Measurements from ENCODE around the gene TNS4. TPM values are rescaled to one million over a fixed set of nuclear protein-coding genes. Genes with fewer than 3 reads are reported as not detected.
A peak's percentile ranks its signal among the peaks of the same experiment; 100 is the strongest.

Gene TNS4
- total RNA-seq, 1 donor from 2014 or later, result not detected

DNA sequence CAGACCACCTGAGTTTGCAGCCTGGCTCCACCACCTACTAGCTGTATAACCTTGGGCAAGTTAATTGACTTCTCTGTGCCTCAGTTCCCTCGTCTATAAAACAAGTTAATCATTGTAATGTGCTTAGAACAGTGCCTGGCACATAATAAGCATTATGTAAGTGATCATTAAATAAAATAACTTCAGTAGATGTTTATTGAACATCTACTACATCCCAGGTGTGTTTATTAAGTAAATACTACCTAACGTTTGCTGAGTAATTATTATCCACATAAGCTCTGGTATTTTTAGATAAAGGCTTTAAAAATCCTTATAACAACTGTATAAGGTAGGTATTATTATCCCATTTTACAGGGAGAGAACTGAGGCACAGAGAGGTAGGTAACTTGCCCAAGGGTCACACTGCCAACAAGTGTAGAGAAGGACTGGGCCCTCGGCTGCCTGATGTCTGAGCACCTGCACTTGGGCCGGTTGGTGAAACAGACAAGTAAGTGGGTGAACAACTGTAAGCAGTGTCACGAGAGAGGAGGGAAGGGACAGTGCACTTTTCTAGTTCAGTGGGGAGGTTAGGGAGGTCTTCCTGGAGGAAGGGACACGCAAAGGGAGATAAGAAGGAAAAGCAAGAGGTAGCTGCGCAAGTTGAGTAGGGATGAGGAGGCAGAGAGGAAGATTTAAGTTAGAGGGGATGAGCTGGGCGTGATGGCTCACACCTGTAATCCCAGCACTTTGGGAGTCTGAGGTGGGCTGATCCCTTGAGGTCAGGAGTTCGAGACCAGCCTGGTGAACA lies 4.6 kb downstream of the TNS4 start:
- no peak overlapping the region for H3K4me2 ChIP-seq
- Mint-ChIP-seq H3K4me3 (no peak overlapping the region), H3K36me3 (no peaks in the 10 kb centered on the region), H3K27ac (peak overlapping the region; percentile 46), H3K27me3 (ENCODE audit: insufficient read depth, low read depth) (peaks cover 3% of the 10 kb centered on the region), H3K4me1 (peaks cover 10% of the 10 kb centered on the region), H3K9me3 (no peaks in the 10 kb centered on the region)
- no peak overlapping the region for H3K27ac ChIP-seq
- no peak for DNase-seq (ENCODE audit: low spot score)
- no peak overlapping the region for H3K9ac ChIP-seq
- H3K36me3 ChIP-seq, result no peaks in the 10 kb centered on the region
- H4K20me1 ChIP-seq (ENCODE audit: low read depth), result no peaks in the 10 kb centered on the region
- TF ChIP-seq EZH2 (IDR thresholded peaks at IDR 0.05) (no peak), EZH2phosphoT487 (IDR thresholded peaks at IDR 0.05) (no peak)
- TF ChIP-seq, protein P1, sequence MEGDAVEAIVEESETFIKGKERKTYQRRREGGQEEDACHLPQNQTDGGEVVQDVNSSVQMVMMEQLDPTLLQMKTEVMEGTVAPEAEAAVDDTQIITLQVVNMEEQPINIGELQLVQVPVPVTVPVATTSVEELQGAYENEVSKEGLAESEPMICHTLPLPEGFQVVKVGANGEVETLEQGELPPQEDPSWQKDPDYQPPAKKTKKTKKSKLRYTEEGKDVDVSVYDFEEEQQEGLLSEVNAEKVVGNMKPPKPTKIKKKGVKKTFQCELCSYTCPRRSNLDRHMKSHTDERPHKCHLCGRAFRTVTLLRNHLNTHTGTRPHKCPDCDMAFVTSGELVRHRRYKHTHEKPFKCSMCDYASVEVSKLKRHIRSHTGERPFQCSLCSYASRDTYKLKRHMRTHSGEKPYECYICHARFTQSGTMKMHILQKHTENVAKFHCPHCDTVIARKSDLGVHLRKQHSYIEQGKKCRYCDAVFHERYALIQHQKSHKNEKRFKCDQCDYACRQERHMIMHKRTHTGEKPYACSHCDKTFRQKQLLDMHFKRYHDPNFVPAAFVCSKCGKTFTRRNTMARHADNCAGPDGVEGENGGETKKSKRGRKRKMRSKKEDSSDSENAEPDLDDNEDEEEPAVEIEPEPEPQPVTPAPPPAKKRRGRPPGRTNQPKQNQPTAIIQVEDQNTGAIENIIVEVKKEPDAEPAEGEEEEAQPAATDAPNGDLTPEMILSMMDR (IDR thresholded peaks at IDR 0.05), result no peak
- no peak overlapping the region for H2AFZ ChIP-seq (replicated peaks)
- H3K4me1 ChIP-seq, result peaks cover 2% of the 10 kb centered on the region
- H3K4me3 ChIP-seq, result no peak overlapping the region
- no peaks in the 10 kb centered on the region for H3K79me2 ChIP-seq (ENCODE audit: low read depth)
- H3F3A ChIP-seq (ENCODE audit: low read depth), result no peaks in the 10 kb centered on the region
- H3K9me3 ChIP-seq (ENCODE audit: low read depth), result no peaks in the 10 kb centered on the region
- H3K27me3 ChIP-seq, result peaks cover 7% of the 10 kb centered on the region

DNA sequence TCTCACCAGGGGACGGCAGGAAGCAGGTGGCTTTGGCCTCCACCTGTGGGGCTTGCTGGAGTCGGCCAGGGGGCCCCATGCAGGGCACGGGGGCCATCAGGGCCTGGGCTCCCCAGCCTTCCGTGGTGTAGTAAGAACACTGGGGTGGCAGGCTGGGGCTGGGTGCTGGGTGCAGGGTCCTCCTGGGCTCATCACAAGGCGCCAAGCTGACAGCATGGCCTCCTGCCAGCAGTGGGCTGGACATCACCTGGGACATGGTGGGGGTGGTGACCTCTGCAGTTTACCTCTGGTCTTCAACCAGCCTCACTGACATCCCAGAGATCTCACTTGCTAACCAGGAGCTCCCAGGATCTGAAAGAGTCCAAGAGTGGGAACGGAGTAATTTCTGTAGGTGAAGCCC lies 5.3 kb downstream of the TNS4 start:
- Histone ChIP-seq H3K4me1 (peaks cover 2% of the 10 kb centered on the region), H4K20me1 (ENCODE audit: low read depth) (no peaks in the 10 kb centered on the region), H3K4me3 (no peak overlapping the region), H3K27me3 (peaks cover 7% of the 10 kb centered on the region), H3K36me3 (no peaks in the 10 kb centered on the region), H3K9ac (no peak overlapping the region), H3K9me3 (ENCODE audit: low read depth) (no peaks in the 10 kb centered on the region), H2AFZ (replicated peaks) (no peak overlapping the region), H3F3A (ENCODE audit: low read depth) (no peaks in the 10 kb centered on the region), H3K4me2 (no peak overlapping the region), H3K27ac (no peak overlapping the region), H3K79me2 (ENCODE audit: low read depth) (no peaks in the 10 kb centered on the region)
- H3K4me1 Mint-ChIP-seq, result peaks cover 11% of the 10 kb centered on the region
- TF ChIP-seq EZH2 (IDR thresholded peaks at IDR 0.05) (no peak), EZH2phosphoT487 (IDR thresholded peaks at IDR 0.05) (no peak)
- TF ChIP-seq, protein P1 (IDR thresholded peaks at IDR 0.05), result no peak
- no peaks in the 10 kb centered on the region for H3K9me3 Mint-ChIP-seq
- DNase-seq (ENCODE audit: low spot score), result no peak
- H3K4me3 Mint-ChIP-seq, result no peak overlapping the region
- no peaks in the 10 kb centered on the region for H3K36me3 Mint-ChIP-seq
- peaks cover 3% of the 10 kb centered on the region for H3K27me3 Mint-ChIP-seq (ENCODE audit: insufficient read depth, low read depth)
- H3K27ac Mint-ChIP-seq, result no peak overlapping the region

DNA sequence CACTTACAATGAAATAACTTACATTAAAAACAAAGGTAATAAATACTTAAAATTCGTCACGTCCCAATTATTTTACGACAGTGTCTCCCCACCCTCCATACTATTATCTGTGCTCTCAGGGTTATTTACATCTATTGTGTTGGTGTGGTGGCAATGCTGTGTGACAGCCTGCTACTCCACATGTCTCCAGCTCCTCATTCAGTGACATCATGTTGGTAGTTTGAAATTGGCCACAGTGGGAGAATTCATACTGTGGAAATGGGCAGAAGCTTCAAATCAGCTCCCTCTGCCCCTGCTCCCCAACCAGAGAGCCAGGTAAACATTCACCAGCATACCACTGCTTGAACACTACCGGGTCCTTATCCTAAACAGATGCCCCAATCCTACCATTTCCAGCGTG lies 6.3 kb downstream of the TNS4 start:
- H3K4me3 Mint-ChIP-seq, result no peak overlapping the region
- H4K20me1 ChIP-seq (ENCODE audit: low read depth), result no peaks in the 10 kb centered on the region
- no peak overlapping the region for H3K27ac Mint-ChIP-seq
- no peak overlapping the region for H3K9ac ChIP-seq
- H3K4me1 Mint-ChIP-seq, result peaks cover 17% of the 10 kb centered on the region
- H3K4me3 ChIP-seq, result no peak overlapping the region
- no peak for DNase-seq (ENCODE audit: low spot score)
- no peaks in the 10 kb centered on the region for H3F3A ChIP-seq (ENCODE audit: low read depth)
- no peak overlapping the region for H3K4me2 ChIP-seq
- peaks cover 11% of the 10 kb centered on the region for H3K4me1 ChIP-seq
- no peak overlapping the region for H2AFZ ChIP-seq (replicated peaks)
- H3K9me3 Mint-ChIP-seq, result no peaks in the 10 kb centered on the region
- H3K27ac ChIP-seq, result no peak overlapping the region
- no peaks in the 10 kb centered on the region for H3K36me3 Mint-ChIP-seq
- H3K36me3 ChIP-seq, result no peaks in the 10 kb centered on the region
- no peaks in the 10 kb centered on the region for H3K79me2 ChIP-seq (ENCODE audit: low read depth)
- no peaks in the 10 kb centered on the region for H3K9me3 ChIP-seq (ENCODE audit: low read depth)
- TF ChIP-seq, protein P1 (IDR thresholded peaks at IDR 0.05), result no peak
- TF ChIP-seq EZH2phosphoT487 (IDR thresholded peaks at IDR 0.05), result no peak
- no peak for TF ChIP-seq EZH2 (IDR thresholded peaks at IDR 0.05)
- peaks cover 6% of the 10 kb centered on the region for H3K27me3 Mint-ChIP-seq (ENCODE audit: insufficient read depth, low read depth)
- H3K27me3 ChIP-seq, result peaks cover 6% of the 10 kb centered on the region
